Peyer's patch (tissue), 4 donors: ENCODE results near the gene MCOLN1. TPM values are rescaled to one million over a fixed set of nuclear protein-coding genes. Genes with fewer than 3 reads are reported as not detected.

Experiments
- DNase-seq, 3 donors: peaks; one replicate each; pipeline ENCODE4 v3.0.0-alpha.2; 2017 to 2019
- H3K27ac ChIP-seq, 4 donors: fragments of 200-600 bp; sonication (generic); one replicate each; pipeline ENCODE4 v1.5.1; 2016 to 2019
- H3K27me3 ChIP-seq, 2 donors: fragments of 200-600 bp; sonication (generic); one replicate each; pipeline ENCODE4 v1.5.1; 2019
- H3K36me3 ChIP-seq, 3 donors: fragments of 200-600 bp; sonication (generic); one replicate each; pipeline ENCODE4 v1.5.1; 2016 to 2019
- H3K4me1 ChIP-seq, 4 donors: fragments of 200-600 bp; sonication (generic); one replicate each; pipeline ENCODE4 v1.5.1; 2016 to 2019
- H3K4me3 ChIP-seq, 4 donors: fragments of 200-600 bp; sonication (generic); 1 replicate in 3 of 4; 2 replicates in 1 of 4; pipeline ENCODE4 v1.5.1; 2016 to 2019; ENCODE audit warnings: mild to moderate bottlenecking in 1 of 4
- H3K9me3 ChIP-seq, 4 donors: fragments of 200-600 bp; sonication (generic); one replicate each; pipeline ENCODE4 v1.5.1; 2016 to 2019; ENCODE audit warnings: mild to moderate bottlenecking in 1 of 4
- CTCF ChIP-seq, 6 experiments: fragments of 450-650 bp in 4 of 6; fragments of 200-600 bp in 2 of 6; sonication (generic) in 1 of 6; IDR thresholded peaks; one replicate each; pipeline ENCODE4 v1.5.1; 2017 to 2019; ENCODE audit warnings: antibody characterized with exemption in 6 of 6, mild to moderate bottlenecking in 3 of 6, moderate library complexity in 1 of 6
- POLR2A ChIP-seq, 2 donors: fragments of 450-650 bp; IDR thresholded peaks; one replicate each; pipeline ENCODE4 v1.5.1; 2017; ENCODE audit warnings: antibody characterized with exemption in 2 of 2, mild to moderate bottlenecking in 2 of 2, moderate library complexity in 2 of 2
- total RNA-seq, 4 donors: library from RNA; depleted of rRNA; stranded (reverse); fragments of >200 nt; gene quantifications; one replicate each; pipeline ENCODE4 v1.1.0, GENCODE V29; 2016

MCOLN1 gene
- total RNA-seq, 4 donors from 2014 or later = 18.0 to 37.1 (median 21.9) TPM

GRCh38 chr19:7528192-7528519, 5.7 kb downstream of the MCOLN1 start:
- H3K27me3 ChIP-seq = no peaks in the 10 kb centered on the region
- H3K36me3 ChIP-seq = peaks cover 0 to 48% (median 0%) of the 10 kb centered on the region in 3 donors
- no peaks in the 10 kb centered on the region for H3K9me3 ChIP-seq
- H3K4me1 ChIP-seq = peaks cover 0 to 15% (median 5%) of the 10 kb centered on the region in 4 donors
- no peak for TF ChIP-seq CTCF (IDR thresholded peaks at IDR 0.05)
- TF ChIP-seq POLR2A (IDR thresholded peaks at IDR 0.05) = no peak
- H3K4me3 ChIP-seq = no peak overlapping the region
- DNase-seq = peak in 1 of 3 donors; percentile 48
- no peak overlapping the region for H3K27ac ChIP-seq

- Histone ChIP-seq H3K9me3 (no peaks in the 10 kb centered on the region), H3K4me3 (no peak overlapping the region), H3K27ac (no peak overlapping the region), H3K36me3 (peaks cover 0 to 48% (median 0%) of the 10 kb centered on the region in 3 donors), H3K27me3 (no peaks in the 10 kb centered on the region), H3K4me1 (peaks cover 0 to 15% (median under 1%) of the 10 kb centered on the region in 4 donors)
- no peak for DNase-seq
- TF ChIP-seq CTCF (IDR thresholded peaks at IDR 0.05) (no peak), POLR2A (IDR thresholded peaks at IDR 0.05) (no peak)
These were observed 6.3 kb downstream of the MCOLN1 start for GRCh38 chr19:7528522-7529245.

- H3K27ac ChIP-seq = no peak overlapping the region
- H3K9me3 ChIP-seq = no peaks in the 10 kb centered on the region
- H3K4me3 ChIP-seq = no peak overlapping the region
- TF ChIP-seq POLR2A (IDR thresholded peaks at IDR 0.05) = no peak
- no peak for TF ChIP-seq CTCF (IDR thresholded peaks at IDR 0.05)
- H3K4me1 ChIP-seq = peaks cover 0 to 9% (median 0%) of the 10 kb centered on the region in 4 donors
- no peaks in the 10 kb centered on the region for H3K27me3 ChIP-seq
- DNase-seq = peak in 1 of 3 donors; percentile 40
- peaks cover 0 to 48% (median 0%) of the 10 kb centered on the region in 3 donors for H3K36me3 ChIP-seq
These were observed 6.8 kb downstream of the MCOLN1 start for GRCh38 chr19:7529246-7529600.

GRCh38 chr19:7529610-7530490, 7.4 kb downstream of the MCOLN1 start:
- DNase-seq = no peak
- TF ChIP-seq CTCF (IDR thresholded peaks at IDR 0.05) (no peak), POLR2A (IDR thresholded peaks at IDR 0.05) (no peak)
- peaks cover 0 to 47% (median 0%) of the 10 kb centered on the region in 3 donors for H3K36me3 ChIP-seq
- H3K4me3 ChIP-seq = no peak overlapping the region
- no peak overlapping the region for H3K27ac ChIP-seq
- peaks cover 0 to 8% (median 0%) of the 10 kb centered on the region in 4 donors for H3K4me1 ChIP-seq
- no peaks in the 10 kb centered on the region for H3K9me3 ChIP-seq
- H3K27me3 ChIP-seq = no peaks in the 10 kb centered on the region

GRCh38 chr19:7533281-7533885, 11.0 kb downstream of the MCOLN1 start:
- peaks cover 0 to 34% (median 0%) of the 10 kb centered on the region in 3 donors for H3K36me3 ChIP-seq
- no peaks in the 10 kb centered on the region for H3K9me3 ChIP-seq
- H3K27me3 ChIP-seq = no peaks in the 10 kb centered on the region
- peaks cover 3 to 15% (median 6%) of the 10 kb centered on the region in 4 donors for H3K4me1 ChIP-seq
- peak overlapping the region; percentile 57 to 90 (median 80) for H3K4me3 ChIP-seq
- peak in 2 of 3 donors; percentile 64 to 72 for DNase-seq
- no peak for TF ChIP-seq CTCF (IDR thresholded peaks at IDR 0.05)
- no peak for TF ChIP-seq POLR2A (IDR thresholded peaks at IDR 0.05)
- H3K27ac ChIP-seq = peak overlapping the region; percentile 90 to 99 (median 92)
